Measurements from ENCODE around the gene FAM118B. TPM values are rescaled to one million over a fixed set of nuclear protein-coding genes. Genes with fewer than 3 reads are reported as not detected.
A peak's percentile ranks its signal among the peaks of the same experiment; 100 is the strongest.

The FAM118B gene
- total and polyA plus RNA-seq, 2 donors from 2014 or later = 14.0 to 21.5 TPM

DNA sequence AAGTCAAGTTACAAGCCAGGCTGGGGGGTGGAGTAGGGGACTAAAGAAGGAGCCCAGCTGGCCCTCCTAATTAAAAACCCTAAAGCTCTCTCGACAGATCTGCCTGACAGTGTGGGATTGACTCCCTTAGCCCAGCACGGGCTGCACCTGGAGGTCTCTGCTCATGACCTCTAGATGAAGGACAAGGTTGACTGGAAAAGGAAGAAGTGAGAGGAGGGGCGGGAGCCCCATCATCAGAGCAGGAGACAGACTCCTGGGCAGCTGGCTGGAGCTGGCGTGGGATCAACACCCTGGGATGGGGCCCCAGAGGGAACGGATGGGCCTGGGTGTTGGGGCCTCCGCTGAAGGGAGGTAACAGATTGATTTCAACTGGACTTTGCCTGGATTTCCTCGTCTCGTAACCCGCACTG is 46.3 kb upstream of the FAM118B start:
- H3K27me3 ChIP-seq (ENCODE audit: control insufficient read depth, insufficient read depth, low read length) = no peaks in the 10 kb centered on the region
- intact Hi-C loops (cut with DNase I) = no loop called here
- FAIRE-seq (no peak), DNase-seq (peak in 4 of 5 donors; percentile 82 to 88 (median 86))
- no peaks in the 10 kb centered on the region for H3K9me3 ChIP-seq (ENCODE audit: control insufficient read depth in 2 of 3, insufficient read depth in 1 of 3, low read length in 3 of 3)
- TF ChIP-seq, protein P1, sequence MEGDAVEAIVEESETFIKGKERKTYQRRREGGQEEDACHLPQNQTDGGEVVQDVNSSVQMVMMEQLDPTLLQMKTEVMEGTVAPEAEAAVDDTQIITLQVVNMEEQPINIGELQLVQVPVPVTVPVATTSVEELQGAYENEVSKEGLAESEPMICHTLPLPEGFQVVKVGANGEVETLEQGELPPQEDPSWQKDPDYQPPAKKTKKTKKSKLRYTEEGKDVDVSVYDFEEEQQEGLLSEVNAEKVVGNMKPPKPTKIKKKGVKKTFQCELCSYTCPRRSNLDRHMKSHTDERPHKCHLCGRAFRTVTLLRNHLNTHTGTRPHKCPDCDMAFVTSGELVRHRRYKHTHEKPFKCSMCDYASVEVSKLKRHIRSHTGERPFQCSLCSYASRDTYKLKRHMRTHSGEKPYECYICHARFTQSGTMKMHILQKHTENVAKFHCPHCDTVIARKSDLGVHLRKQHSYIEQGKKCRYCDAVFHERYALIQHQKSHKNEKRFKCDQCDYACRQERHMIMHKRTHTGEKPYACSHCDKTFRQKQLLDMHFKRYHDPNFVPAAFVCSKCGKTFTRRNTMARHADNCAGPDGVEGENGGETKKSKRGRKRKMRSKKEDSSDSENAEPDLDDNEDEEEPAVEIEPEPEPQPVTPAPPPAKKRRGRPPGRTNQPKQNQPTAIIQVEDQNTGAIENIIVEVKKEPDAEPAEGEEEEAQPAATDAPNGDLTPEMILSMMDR (IDR thresholded peaks at IDR 0.05; ENCODE audit: borderline replicate concordance, extremely low read depth, insufficient read depth) = no peak
- no peaks in the 10 kb centered on the region for H3K36me3 ChIP-seq (ENCODE audit: control insufficient read depth in 2 of 3, insufficient read depth in 3 of 3, low read length in 3 of 3)
- no peak overlapping the region for H3K9ac ChIP-seq (ENCODE audit: low read length in 3 of 3)
- H3K4me1 ChIP-seq (ENCODE audit: control insufficient read depth in 2 of 3, insufficient read depth in 2 of 3, low read depth in 1 of 3, low read length in 3 of 3) = peaks cover 0 to 8% (median 7%) of the 10 kb centered on the region in 3 donors
- no peak overlapping the region for H3K4me3 ChIP-seq (ENCODE audit: low read length in 3 of 3)
- H3K27ac ChIP-seq (ENCODE audit: low read depth in 2 of 2, low read length in 2 of 2) = no peak overlapping the region

- Histone ChIP-seq H3K9ac (ENCODE audit: low read length in 3 of 3) (no peak overlapping the region), H3K36me3 (ENCODE audit: control insufficient read depth in 2 of 3, insufficient read depth in 3 of 3, low read length in 3 of 3) (no peaks in the 10 kb centered on the region), H3K27me3 (ENCODE audit: control insufficient read depth, insufficient read depth, low read length) (no peaks in the 10 kb centered on the region), H3K4me3 (ENCODE audit: low read length in 3 of 3) (no peak overlapping the region), H3K27ac (ENCODE audit: low read depth in 2 of 2, low read length in 2 of 2) (no peak overlapping the region), H3K9me3 (ENCODE audit: control insufficient read depth in 2 of 3, insufficient read depth in 1 of 3, low read length in 3 of 3) (no peaks in the 10 kb centered on the region), H3K4me1 (ENCODE audit: control insufficient read depth in 2 of 3, insufficient read depth in 2 of 3, low read depth in 1 of 3, low read length in 3 of 3) (peaks cover 0 to 8% (median 7%) of the 10 kb centered on the region in 3 donors)
- DNase-seq (peak in 2 of 5 donors; percentile 57 to 86), FAIRE-seq (no peak)
- intact Hi-C loops (cut with DNase I) = no loop called here
- TF ChIP-seq, protein P1 (IDR thresholded peaks at IDR 0.05; ENCODE audit: borderline replicate concordance, extremely low read depth, insufficient read depth) = no peak
These were observed 45.8 kb upstream of the FAM118B start for GRCh38 chr11:126165757-126166156.

DNA sequence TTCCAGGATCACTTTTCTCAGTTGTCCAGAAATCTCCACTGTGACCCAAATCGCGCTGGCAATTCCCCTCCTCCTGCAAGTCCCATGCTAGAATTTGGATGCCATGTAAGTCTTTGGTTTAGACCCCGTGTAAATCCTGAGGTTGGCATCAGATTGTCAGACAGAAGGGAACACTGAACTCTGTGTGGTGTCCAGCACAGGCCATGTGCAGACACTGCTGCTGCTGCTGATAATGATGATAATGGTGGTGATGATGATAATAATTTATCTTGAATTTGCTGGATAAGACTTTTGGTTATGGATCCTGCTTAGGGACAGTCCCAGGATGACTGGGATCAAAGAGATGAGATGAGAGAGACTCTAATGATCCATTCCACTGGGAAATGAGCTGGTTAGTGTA is 45.2 kb upstream of the FAM118B start:
- no peaks in the 10 kb centered on the region for H3K9me3 ChIP-seq (ENCODE audit: control insufficient read depth in 2 of 3, insufficient read depth in 1 of 3, low read length in 3 of 3)
- no peak overlapping the region for H3K9ac ChIP-seq (ENCODE audit: low read length in 3 of 3)
- no peaks in the 10 kb centered on the region for H3K36me3 ChIP-seq (ENCODE audit: control insufficient read depth in 2 of 3, insufficient read depth in 3 of 3, low read length in 3 of 3)
- TF ChIP-seq, protein P1 (IDR thresholded peaks at IDR 0.05; ENCODE audit: borderline replicate concordance, extremely low read depth, insufficient read depth) = no peak
- H3K4me1 ChIP-seq (ENCODE audit: control insufficient read depth in 2 of 3, insufficient read depth in 2 of 3, low read depth in 1 of 3, low read length in 3 of 3) = peaks cover 0 to 8% (median 7%) of the 10 kb centered on the region in 3 donors
- FAIRE-seq (no peak), DNase-seq (no peak)
- intact Hi-C loops (cut with DNase I) = no loop called here
- H3K27ac ChIP-seq (ENCODE audit: low read depth in 2 of 2, low read length in 2 of 2) = no peak overlapping the region
- no peaks in the 10 kb centered on the region for H3K27me3 ChIP-seq (ENCODE audit: control insufficient read depth, insufficient read depth, low read length)
- H3K4me3 ChIP-seq (ENCODE audit: low read length in 3 of 3) = no peak overlapping the region

- no peak overlapping the region for H3K4me3 ChIP-seq (ENCODE audit: low read length in 3 of 3)
- peak in 1 of 5 donors; percentile 72 for DNase-seq
- H3K27ac ChIP-seq (ENCODE audit: low read depth in 2 of 2, low read length in 2 of 2) = no peak overlapping the region
- no peaks in the 10 kb centered on the region for H3K36me3 ChIP-seq (ENCODE audit: control insufficient read depth in 2 of 3, insufficient read depth in 3 of 3, low read length in 3 of 3)
- intact Hi-C loops (cut with DNase I) = no loop called here
- peaks cover 0 to 8% (median 7%) of the 10 kb centered on the region in 3 donors for H3K4me1 ChIP-seq (ENCODE audit: control insufficient read depth in 2 of 3, insufficient read depth in 2 of 3, low read depth in 1 of 3, low read length in 3 of 3)
- no peaks in the 10 kb centered on the region for H3K9me3 ChIP-seq (ENCODE audit: control insufficient read depth in 2 of 3, insufficient read depth in 1 of 3, low read length in 3 of 3)
- no peak for FAIRE-seq
- no peaks in the 10 kb centered on the region for H3K27me3 ChIP-seq (ENCODE audit: control insufficient read depth, insufficient read depth, low read length)
- no peak overlapping the region for H3K9ac ChIP-seq (ENCODE audit: low read length in 3 of 3)
- TF ChIP-seq, protein P1 (IDR thresholded peaks at IDR 0.05; ENCODE audit: borderline replicate concordance, extremely low read depth, insufficient read depth) = no peak
These were observed 44.1 kb upstream of the FAM118B start for GRCh38 chr11:126167488-126167887.

Measured in kidney (tissue), 14 donors.